Immature natural killer cell (primary cell): ENCODE data around the gene KLHDC8B. TPM values are rescaled to one million over a fixed set of nuclear protein-coding genes. Genes with fewer than 3 reads are reported as not detected.

Experiments used
- DNase-seq, 3 donors: peaks; one replicate each; pipeline ENCODE4 v3.0.0; 2022; ENCODE audit warnings: mixed read lengths in 1 of 3
- H3K27ac Mint-ChIP-seq, 6 donors: one replicate each; pipeline ENCODE4 v1.8.0; 2020; ENCODE audit warnings: mixed read lengths in 6 of 6, mild to moderate bottlenecking in 5 of 6, inconsistent platforms in 4 of 6, moderate library complexity in 3 of 6
- H3K27me3 Mint-ChIP-seq, 3 donors: one replicate each; pipeline ENCODE4 v1.8.0; 2020 to 2021; ENCODE audit warnings: low read depth in 3 of 3, mild to moderate bottlenecking in 3 of 3, mixed read lengths in 3 of 3, moderate library complexity in 3 of 3, inconsistent platforms in 1 of 3
- H3K36me3 Mint-ChIP-seq, 3 donors: one replicate each; pipeline ENCODE4 v1.8.0; 2020; ENCODE audit warnings: mixed read lengths in 3 of 3, inconsistent platforms in 2 of 3, mild to moderate bottlenecking in 2 of 3
- H3K4me1 Mint-ChIP-seq, 2 donors: one replicate each; pipeline ENCODE4 v1.8.0; 2020; ENCODE audit warnings: inconsistent platforms in 2 of 2, mild to moderate bottlenecking in 2 of 2, mixed read lengths in 2 of 2, moderate library complexity in 1 of 2
- H3K4me3 Mint-ChIP-seq, 5 donors: one replicate each; pipeline ENCODE4 v1.8.0; 2020; ENCODE audit warnings: mild to moderate bottlenecking in 5 of 5, mixed read lengths in 5 of 5, inconsistent platforms in 3 of 5, moderate library complexity in 3 of 5
- H3K9me3 Mint-ChIP-seq, 6 donors: one replicate each; pipeline ENCODE4 v1.8.0; 2020; ENCODE audit warnings: mild to moderate bottlenecking in 6 of 6, mixed read lengths in 6 of 6, inconsistent platforms in 4 of 6, moderate library complexity in 3 of 6
- polyA plus RNA-seq, 3 donors: library from polyadenylated mRNA; unstranded; fragments of 300-500 nt; fragmentation: Illumina TruSeq; gene quantifications; one replicate each; pipeline ENCODE4 v1.2.3, GENCODE V29; 2021

The KLHDC8B gene
- polyA plus RNA-seq, 3 donors from 2014 or later, result 1.6 to 3.1 (median 2.1) TPM

- H3K4me3 Mint-ChIP-seq, result peak overlapping the region; percentile 89 to 91 (median 89)
- H3K4me1 Mint-ChIP-seq, result peaks cover 34 to 37% of the 10 kb centered on the region in 2 donors
- peaks cover 0 to 10% (median 0%) of the 10 kb centered on the region in 3 donors for H3K36me3 Mint-ChIP-seq
- H3K27ac Mint-ChIP-seq, result peak overlapping the region; percentile 83 to 93 (median 88)
- DNase-seq, result no peak
- no peaks in the 10 kb centered on the region for H3K27me3 Mint-ChIP-seq
- H3K9me3 Mint-ChIP-seq, result no peaks in the 10 kb centered on the region
Observed at GRCh38 chr3:49164983-49165720, 6.2 kb upstream of the KLHDC8B start.

GRCh38 chr3:49165771-49166751 is 5.3 kb upstream of the KLHDC8B start, which contains the start of gene CCDC71:
Gene CCDC71 (minus strand): TSS chr3:49166331. CDS start chr3:49164208, 2,123 bp downstream.
- H3K4me1 Mint-ChIP-seq, result peaks cover 37 to 43% of the 10 kb centered on the region in 2 donors
- no peaks in the 10 kb centered on the region for H3K9me3 Mint-ChIP-seq
- DNase-seq, result peak; percentile 69 to 76 (median 75)
- H3K27me3 Mint-ChIP-seq, result peaks cover 0 to 2% (median 0%) of the 10 kb centered on the region in 3 donors
- peaks cover 0 to 10% (median 0%) of the 10 kb centered on the region in 3 donors for H3K36me3 Mint-ChIP-seq
- peak within 1 kb of the TSS; percentile 89 to 91 (median 90) for H3K4me3 Mint-ChIP-seq
- H3K27ac Mint-ChIP-seq, result peak within 1 kb of the TSS; percentile 85 to 93 (median 90)

- H3K4me1 Mint-ChIP-seq, result peaks cover 37 to 47% of the 10 kb centered on the region in 2 donors
- H3K4me3 Mint-ChIP-seq, result peak overlapping the region; percentile 87 to 91 (median 90)
- no peaks in the 10 kb centered on the region for H3K9me3 Mint-ChIP-seq
Observed at GRCh38 chr3:49166752-49167556, 4.4 kb upstream of the KLHDC8B start.

GRCh38 chr3:49170744-49171118 is 667 bp upstream of the KLHDC8B start:
- peaks cover 17 to 24% of the 10 kb centered on the region in 2 donors for H3K4me1 Mint-ChIP-seq
- peak overlapping the region in 3 of 6 donors; percentile 39 to 90 (median 64) for H3K27ac Mint-ChIP-seq
- peak overlapping the region; percentile 84 to 89 (median 88) for H3K4me3 Mint-ChIP-seq
- no peaks in the 10 kb centered on the region for H3K9me3 Mint-ChIP-seq
- DNase-seq, result no peak
- peaks cover 0 to 2% (median 0%) of the 10 kb centered on the region in 3 donors for H3K27me3 Mint-ChIP-seq
- no peaks in the 10 kb centered on the region for H3K36me3 Mint-ChIP-seq

More at GRCh38 chr3:49166752-49167556, 4.4 kb upstream of the KLHDC8B start:
- H3K36me3 Mint-ChIP-seq, result peaks cover 0 to 10% (median 0%) of the 10 kb centered on the region in 3 donors
- peak overlapping the region; percentile 76 to 93 (median 90) for H3K27ac Mint-ChIP-seq
- no peak for DNase-seq
- peaks cover 0 to 2% (median 0%) of the 10 kb centered on the region in 3 donors for H3K27me3 Mint-ChIP-seq

- no peaks in the 10 kb centered on the region for H3K9me3 Mint-ChIP-seq
- H3K4me3 Mint-ChIP-seq, result peak overlapping the region; percentile 62 to 89 (median 63)
- H3K4me1 Mint-ChIP-seq, result peaks cover 9 to 14% of the 10 kb centered on the region in 2 donors
- no peak for DNase-seq
- H3K27ac Mint-ChIP-seq, result peak overlapping the region in 1 of 6 donors; percentile 73
- H3K36me3 Mint-ChIP-seq, result no peaks in the 10 kb centered on the region
- H3K27me3 Mint-ChIP-seq, result peaks cover 0 to 2% (median 0%) of the 10 kb centered on the region in 3 donors
Observed at GRCh38 chr3:49171775-49172500, 540 bp downstream of the KLHDC8B start.

GRCh38 chr3:49172551-49173041 is 1.2 kb downstream of the KLHDC8B start:
- Mint-ChIP-seq H3K36me3 (no peaks in the 10 kb centered on the region), H3K4me1 (peaks cover 8 to 14% of the 10 kb centered on the region in 2 donors), H3K4me3 (peak overlapping the region in 2 of 5 donors; percentile 47 to 68), H3K27ac (peak overlapping the region in 1 of 6 donors; percentile 49), H3K27me3 (peaks cover 0 to 2% (median 0%) of the 10 kb centered on the region in 3 donors), H3K9me3 (no peaks in the 10 kb centered on the region)
- DNase-seq, result no peak

- Mint-ChIP-seq H3K36me3 (no peaks in the 10 kb centered on the region), H3K4me3 (no peak overlapping the region), H3K9me3 (no peaks in the 10 kb centered on the region), H3K27ac (no peak overlapping the region), H3K4me1 (peaks cover 8 to 14% of the 10 kb centered on the region in 2 donors), H3K27me3 (peaks cover 0 to 2% (median 0%) of the 10 kb centered on the region in 3 donors)
- no peak for DNase-seq
Observed at GRCh38 chr3:49173116-49173791, 1.9 kb downstream of the KLHDC8B start.

GRCh38 chr3:49173792-49174170 is 2.4 kb downstream of the KLHDC8B start:
- Mint-ChIP-seq H3K36me3 (no peaks in the 10 kb centered on the region), H3K4me3 (no peak overlapping the region), H3K27me3 (peaks cover 0 to 2% (median 0%) of the 10 kb centered on the region in 3 donors), H3K27ac (no peak overlapping the region), H3K4me1 (peaks cover 8 to 14% of the 10 kb centered on the region in 2 donors), H3K9me3 (no peaks in the 10 kb centered on the region)
- no peak for DNase-seq

GRCh38 chr3:49174397-49174985 is 3.1 kb downstream of the KLHDC8B start:
- Mint-ChIP-seq H3K27ac (no peak overlapping the region), H3K4me3 (no peak overlapping the region), H3K27me3 (peaks cover 2 to 4% (median 3%) of the 10 kb centered on the region in 3 donors), H3K9me3 (no peaks in the 10 kb centered on the region), H3K4me1 (peaks cover 8 to 14% of the 10 kb centered on the region in 2 donors), H3K36me3 (no peaks in the 10 kb centered on the region)
- no peak for DNase-seq

GRCh38 chr3:49175530-49175929 is 4.1 kb downstream of the KLHDC8B start:
- DNase-seq, result no peak
- H3K36me3 Mint-ChIP-seq, result no peaks in the 10 kb centered on the region
- H3K4me1 Mint-ChIP-seq, result peaks cover 8 to 9% of the 10 kb centered on the region in 2 donors
- peaks cover 4 to 6% (median 5%) of the 10 kb centered on the region in 3 donors for H3K27me3 Mint-ChIP-seq
- H3K4me3 Mint-ChIP-seq, result no peak overlapping the region
- H3K9me3 Mint-ChIP-seq, result no peaks in the 10 kb centered on the region
- H3K27ac Mint-ChIP-seq, result no peak overlapping the region

GRCh38 chr3:49177073-49177472 is 5.7 kb downstream of the KLHDC8B start:
- H3K27ac Mint-ChIP-seq, result no peak overlapping the region
- H3K9me3 Mint-ChIP-seq, result no peaks in the 10 kb centered on the region
- DNase-seq, result no peak
- no peak overlapping the region for H3K4me3 Mint-ChIP-seq
- no peaks in the 10 kb centered on the region for H3K36me3 Mint-ChIP-seq
- H3K4me1 Mint-ChIP-seq, result peaks cover 0 to under 1% of the 10 kb centered on the region in 2 donors
- peaks cover 4 to 15% (median 8%) of the 10 kb centered on the region in 3 donors for H3K27me3 Mint-ChIP-seq
